ENCODE data around the gene ITGB4.

The ITGB4 gene

DNA sequence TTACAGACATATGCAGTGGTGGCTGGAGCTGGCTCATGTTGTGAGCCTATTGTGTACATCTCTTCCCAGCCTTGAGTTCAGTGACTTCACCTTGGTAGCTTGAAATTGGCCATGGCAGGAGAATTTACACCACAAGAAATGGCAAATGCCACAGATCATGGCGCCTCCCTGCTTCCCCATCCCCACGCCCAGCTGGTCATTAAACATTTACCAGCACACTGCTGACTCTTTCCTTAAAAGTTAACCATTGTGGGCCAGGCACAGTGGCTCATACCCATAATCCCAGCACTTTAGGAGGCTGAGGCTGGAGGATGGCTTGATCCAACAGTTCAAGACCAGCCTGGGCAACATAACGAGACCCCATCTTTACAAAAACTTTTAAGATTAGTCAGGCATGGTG, 22.6 kb upstream of the ITGB4 start:
- DNase-seq: no peak

DNA sequence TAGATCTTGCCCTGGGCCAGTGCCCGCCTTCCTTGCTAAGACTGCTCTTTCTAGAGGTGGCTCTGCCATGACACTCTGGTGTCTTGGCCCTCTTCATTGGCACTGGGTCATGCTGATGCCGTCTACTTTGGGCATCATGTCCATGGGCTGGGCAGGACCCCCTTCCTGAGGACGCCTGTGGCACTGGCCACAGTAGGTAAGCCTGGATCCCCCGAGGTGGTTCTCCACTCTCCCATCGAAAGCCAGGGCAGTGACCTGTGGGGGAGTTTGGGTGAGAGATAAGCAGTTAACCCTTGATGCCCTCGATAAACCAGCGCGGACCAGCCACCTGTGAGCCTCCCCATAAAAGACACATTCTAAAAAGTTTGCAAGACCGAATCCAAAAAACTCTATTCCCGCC, 20.0 kb upstream of the ITGB4 start:
- DNase-seq: no peak

DNA sequence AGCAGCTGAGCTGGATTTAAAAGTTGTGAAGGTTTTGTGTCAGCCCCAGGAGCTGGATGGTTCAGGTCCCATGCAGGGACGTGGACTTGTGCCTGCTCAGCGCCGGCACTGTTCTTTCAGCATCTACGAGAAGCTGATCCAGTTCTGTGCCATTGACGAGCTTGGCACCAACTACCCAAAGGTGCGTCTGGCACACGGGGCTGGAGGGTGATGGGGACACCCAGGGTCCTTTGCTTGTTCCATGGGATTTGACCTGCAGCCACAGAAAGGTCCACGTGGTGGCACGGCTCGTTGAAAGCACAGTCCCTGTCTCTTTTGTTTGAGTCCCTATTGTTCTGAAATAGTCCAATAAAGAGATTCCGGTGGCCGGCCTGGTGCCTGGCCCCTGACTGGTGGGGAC, 18.1 kb upstream of the ITGB4 start:
- no peak for DNase-seq

- DNase-seq: no peak
These were observed 17.7 kb upstream of the ITGB4 start for GRCh38 chr17:75703591-75703990.

- no peak for DNase-seq
These were observed 16.0 kb upstream of the ITGB4 start for GRCh38 chr17:75704963-75705875.

DNA sequence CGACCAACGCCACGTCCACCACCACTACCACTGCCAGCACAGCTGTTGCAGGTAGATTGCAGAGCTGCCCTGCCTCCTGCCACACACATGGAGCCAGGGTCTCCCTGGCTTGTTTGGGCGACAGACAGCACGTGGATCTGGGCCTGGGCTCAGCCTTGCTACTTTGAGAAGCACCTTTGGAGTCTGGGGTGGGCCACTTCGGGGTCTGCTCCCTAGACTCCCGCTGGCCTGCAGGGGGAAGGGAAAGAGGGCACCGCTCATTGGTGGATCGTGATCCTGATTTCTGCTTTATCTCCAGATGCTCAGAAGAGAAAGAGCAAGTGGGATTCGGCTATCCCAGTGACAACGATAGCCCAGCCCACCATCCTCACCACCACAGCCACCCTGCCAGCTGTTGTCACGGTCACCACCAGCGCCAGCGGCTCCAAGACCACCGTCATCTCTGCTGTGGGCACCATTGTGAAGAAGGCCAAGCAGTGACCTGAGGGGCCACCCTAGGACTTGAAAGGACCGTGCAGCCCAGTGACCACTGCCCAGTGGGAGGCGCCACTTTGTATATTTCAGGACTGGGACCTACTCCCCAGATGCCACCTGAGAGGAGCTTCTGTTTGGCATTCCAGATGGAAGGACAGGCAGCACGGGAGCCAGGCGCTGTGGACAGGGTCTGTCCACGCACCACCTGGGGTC, 15.1 kb upstream of the ITGB4 start:
- no peak for DNase-seq

DNA sequence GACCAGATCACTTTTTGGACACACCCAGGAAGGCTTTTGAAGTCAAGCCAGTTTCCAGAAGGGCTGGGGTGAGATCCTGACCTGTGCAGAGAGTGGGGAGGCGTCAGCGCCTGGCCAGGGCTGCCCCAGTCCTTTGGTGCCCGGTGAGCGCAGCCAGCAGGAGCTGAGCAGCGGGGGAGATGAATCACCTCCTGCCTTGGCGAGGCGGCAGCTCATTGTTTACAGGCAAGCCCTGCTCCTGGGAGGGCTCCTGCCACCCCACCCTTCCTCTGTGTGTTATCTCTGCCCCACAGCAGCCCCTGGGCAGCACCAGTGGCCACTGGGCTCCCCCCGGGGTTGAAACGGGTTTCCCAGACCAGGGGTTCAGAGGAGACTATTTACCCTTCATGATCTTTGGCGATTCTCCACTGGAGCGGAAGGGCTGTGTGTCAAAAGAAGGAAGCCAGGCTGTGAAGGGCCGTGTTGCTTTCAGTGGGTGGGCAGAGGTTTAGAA, 14.1 kb upstream of the ITGB4 start:
- DNase-seq: no peak

DNA sequence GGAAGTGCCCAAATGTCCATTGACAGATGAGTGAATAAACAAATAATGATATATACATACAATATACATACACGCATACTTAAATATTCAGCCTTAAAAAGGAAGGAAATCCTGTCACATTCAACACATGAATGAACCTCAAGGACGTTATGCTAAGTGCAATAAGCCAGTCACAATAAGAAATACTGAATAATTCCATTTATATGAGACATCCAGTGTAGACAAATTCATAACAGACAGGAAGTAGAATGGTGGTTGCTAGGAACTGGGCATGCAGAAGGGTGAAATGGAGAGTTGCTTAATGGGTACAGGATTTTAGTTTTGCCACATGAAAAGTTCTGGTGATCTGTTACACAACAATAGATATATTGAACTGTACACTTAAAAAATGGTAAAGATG, 8.8 kb upstream of the ITGB4 start:
- DNase-seq: no peak

DNA sequence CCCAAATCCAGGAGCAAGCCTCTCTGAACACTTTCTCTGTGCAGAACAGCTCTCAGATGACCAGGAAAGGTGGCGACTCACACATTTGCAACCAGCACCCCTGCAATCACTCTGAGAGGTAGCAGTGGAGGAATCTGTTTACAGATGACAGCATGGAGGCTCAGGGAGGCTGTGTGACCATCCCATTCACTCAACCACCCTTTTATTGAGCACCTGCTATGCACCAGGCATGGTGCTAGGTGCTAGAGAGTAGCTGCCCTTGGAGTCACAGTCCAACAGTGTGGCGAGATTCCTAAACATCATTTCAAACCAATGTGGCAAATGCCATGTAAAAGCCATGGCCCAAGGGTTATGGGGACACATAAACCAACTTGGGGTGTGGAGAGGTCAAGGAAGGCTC, 1.5 kb upstream of the ITGB4 start:
- DNase-seq: no peak

- DNase-seq: no peak
These were observed 278 bp downstream of the ITGB4 start for GRCh38 chr17:75721463-75722011.

DNA sequence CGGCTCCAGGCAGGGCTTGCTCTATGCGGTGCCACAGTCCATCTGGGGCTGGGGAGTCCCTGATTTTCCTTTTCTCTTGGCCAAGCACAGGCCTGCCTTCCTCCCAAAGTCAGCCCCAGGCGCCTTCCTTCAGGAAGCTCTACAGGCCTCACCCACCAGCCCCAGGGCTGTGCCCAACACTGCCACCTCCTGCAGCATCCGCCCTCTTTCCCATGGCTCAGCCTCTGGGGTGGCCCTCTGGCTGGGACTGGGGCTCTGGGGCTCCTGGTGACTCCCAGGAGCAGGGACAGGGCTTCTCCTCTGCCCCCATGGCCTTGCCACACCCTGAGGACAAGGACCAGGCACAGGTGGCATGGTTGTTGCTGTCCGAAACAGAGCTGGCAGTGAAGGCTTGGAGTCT, 817 bp downstream of the ITGB4 start:
- no peak for DNase-seq

- DNase-seq: no peak
These were observed 1.4 kb downstream of the ITGB4 start for GRCh38 chr17:75722542-75723095.

DNA sequence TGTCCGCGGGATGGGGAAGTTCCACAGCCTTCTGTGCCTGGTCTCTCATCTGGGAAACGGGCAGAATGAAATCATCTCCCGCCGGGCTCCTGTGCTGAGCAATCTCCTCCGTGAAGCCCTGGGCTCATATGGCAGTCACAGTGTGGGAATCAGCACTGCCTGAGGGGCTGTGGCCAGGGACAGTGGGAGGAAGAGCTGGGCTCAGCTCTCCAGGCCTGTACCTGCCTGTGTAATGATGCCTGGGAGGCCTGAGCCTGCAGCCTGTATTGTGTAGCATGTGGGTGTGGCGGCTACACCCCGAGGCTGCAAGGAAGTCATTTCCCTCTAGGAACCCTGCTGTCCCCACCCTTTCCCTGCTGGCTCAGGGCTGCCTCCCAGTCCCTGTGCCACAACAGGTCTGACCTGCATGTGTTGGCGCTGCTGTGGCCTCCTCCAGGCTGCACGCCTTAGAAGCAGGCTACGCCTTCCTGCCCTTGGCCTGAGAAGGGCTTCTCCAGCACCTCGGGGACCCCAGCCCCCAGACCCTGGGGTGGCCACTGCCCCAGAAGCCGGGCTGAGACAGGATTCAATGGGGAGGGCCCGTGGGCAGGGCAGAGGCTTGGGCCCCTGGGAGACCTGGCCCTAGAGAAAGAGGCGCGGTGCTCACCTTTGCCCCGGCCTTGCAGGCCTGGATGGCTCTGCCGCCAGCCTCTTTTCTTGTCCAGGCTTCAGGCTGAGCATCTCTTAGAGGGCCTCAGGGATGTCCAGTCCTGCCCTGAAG, 2.1 kb downstream of the ITGB4 start:
- DNase-seq: no peak

- DNase-seq: no peak
These were observed 3.1 kb downstream of the ITGB4 start for GRCh38 chr17:75724016-75725003.

- DNase-seq: no peak
These were observed 4.2 kb downstream of the ITGB4 start for GRCh38 chr17:75725504-75725903.

DNA sequence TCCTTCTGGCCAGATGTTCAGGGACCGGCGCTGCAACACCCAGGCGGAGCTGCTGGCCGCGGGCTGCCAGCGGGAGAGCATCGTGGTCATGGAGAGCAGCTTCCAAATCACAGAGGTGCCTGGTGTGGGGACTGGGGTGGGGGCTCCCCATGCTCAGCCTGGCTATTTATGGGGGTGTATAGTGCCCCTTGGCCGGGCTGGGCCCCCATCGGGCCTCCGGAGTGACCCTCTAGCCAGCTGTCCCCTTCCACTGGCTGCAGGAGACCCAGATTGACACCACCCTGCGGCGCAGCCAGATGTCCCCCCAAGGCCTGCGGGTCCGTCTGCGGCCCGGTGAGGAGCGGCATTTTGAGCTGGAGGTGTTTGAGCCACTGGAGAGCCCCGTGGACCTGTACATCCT, 6.1 kb downstream of the ITGB4 start:
- no peak for DNase-seq

- DNase-seq: no peak
These were observed 8.1 kb downstream of the ITGB4 start for GRCh38 chr17:75729351-75729750.

DNA sequence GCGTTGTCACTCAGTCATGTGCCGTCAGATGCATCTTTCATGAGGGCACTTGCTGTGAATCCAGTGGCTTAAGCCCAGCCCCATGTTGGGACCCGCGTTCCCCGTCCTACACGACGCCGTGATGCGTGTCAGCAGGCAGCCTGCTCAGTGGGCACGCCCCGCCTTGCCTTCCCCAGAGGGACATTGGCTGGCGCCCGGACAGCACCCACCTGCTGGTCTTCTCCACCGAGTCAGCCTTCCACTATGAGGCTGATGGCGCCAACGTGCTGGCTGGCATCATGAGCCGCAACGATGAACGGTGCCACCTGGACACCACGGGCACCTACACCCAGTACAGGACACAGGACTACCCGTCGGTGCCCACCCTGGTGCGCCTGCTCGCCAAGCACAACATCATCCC, 8.8 kb downstream of the ITGB4 start:
- no peak for DNase-seq

GRCh38 chr17:75731086-75731715, 9.9 kb downstream of the ITGB4 start:
- DNase-seq: no peak

DNA sequence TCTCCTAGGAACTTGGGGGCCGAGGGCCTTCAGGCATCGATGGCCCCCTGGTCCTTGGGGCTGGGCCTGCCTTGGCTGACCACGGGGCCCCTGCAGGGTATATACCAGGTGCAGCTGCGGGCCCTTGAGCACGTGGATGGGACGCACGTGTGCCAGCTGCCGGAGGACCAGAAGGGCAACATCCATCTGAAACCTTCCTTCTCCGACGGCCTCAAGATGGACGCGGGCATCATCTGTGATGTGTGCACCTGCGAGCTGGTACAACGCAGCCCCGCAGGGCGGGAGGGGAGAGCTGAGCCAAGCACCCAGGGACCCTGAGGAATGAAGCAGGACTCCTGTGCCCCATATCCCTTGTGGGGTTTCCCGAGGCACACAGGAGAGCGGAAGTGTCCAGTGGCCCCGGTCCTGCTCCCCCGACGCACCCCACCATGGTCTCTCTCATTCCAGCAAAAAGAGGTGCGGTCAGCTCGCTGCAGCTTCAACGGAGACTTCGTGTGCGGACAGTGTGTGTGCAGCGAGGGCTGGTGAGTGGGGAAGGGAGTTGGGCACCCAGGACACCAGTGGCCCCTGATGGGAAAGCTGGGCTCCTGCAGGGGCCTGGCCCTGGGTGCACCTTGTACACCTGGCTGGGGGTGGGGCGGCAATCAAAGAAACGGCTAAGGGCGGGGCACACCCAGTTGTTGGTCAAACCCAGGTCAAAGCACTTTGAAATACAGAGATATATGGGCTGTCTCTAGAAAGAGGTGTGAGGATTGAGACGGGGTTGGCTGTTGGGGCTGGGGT, 10.6 kb downstream of the ITGB4 start:
- no peak for DNase-seq

Data from eye (tissue), 1 donor.